ENCODE data around the gene PTPN1. TPM values are rescaled to one million over a fixed set of nuclear protein-coding genes. Genes with fewer than 3 reads are reported as not detected.
"Not testable (repeated sequence)": the region's sequence is repeated elsewhere in the genome, so short reads cannot be mapped to it uniquely, and the experiment has no call there.

PTPN1 gene
- total RNA-seq, 2 donors from 2014 or later = 33.2 to 37.9 TPM

GRCh38 chr20:50501972-50502745 is 8.0 kb upstream of the PTPN1 start:
- no peaks in the 10 kb centered on the region for H3K4me1 ChIP-seq
- H3K36me3 ChIP-seq = no peaks in the 10 kb centered on the region
- DNase-seq = no peak
- intact Hi-C loops (cut with DNase I) = no loop called here
- peak overlapping the region; percentile 34 for H3K27ac ChIP-seq
- peak overlapping the region in 1 of 2 donors; percentile 46 for H3K9ac ChIP-seq (ENCODE audit: low read depth in 2 of 2, low read length in 2 of 2)
- no peak overlapping the region for H3K4me3 ChIP-seq
- no peaks in the 10 kb centered on the region for H3K27me3 ChIP-seq
- no peak for TF ChIP-seq CTCF (IDR thresholded peaks at IDR 0.05)
- no peaks in the 10 kb centered on the region for H3K9me3 ChIP-seq

- no peaks in the 10 kb centered on the region for H3K27me3 ChIP-seq
- no peak for DNase-seq
- intact Hi-C loops (cut with DNase I) = no loop called here
- peak overlapping the region; percentile 34 for H3K27ac ChIP-seq
- no peak overlapping the region for H3K4me3 ChIP-seq
- no peaks in the 10 kb centered on the region for H3K4me1 ChIP-seq
- TF ChIP-seq CTCF (IDR thresholded peaks at IDR 0.05) = no peak
- H3K9me3 ChIP-seq = no peaks in the 10 kb centered on the region
- H3K36me3 ChIP-seq = no peaks in the 10 kb centered on the region
- no peak overlapping the region for H3K9ac ChIP-seq (ENCODE audit: low read depth in 2 of 2, low read length in 2 of 2)
Observed at GRCh38 chr20:50504231-50504823, 5.9 kb upstream of the PTPN1 start.

GRCh38 chr20:50506270-50506579 is 4.0 kb upstream of the PTPN1 start:
- no peaks in the 10 kb centered on the region for H3K27me3 ChIP-seq
- no peak overlapping the region for H3K27ac ChIP-seq
- no peak for DNase-seq
- no peaks in the 10 kb centered on the region for H3K36me3 ChIP-seq
- no peak for TF ChIP-seq CTCF (IDR thresholded peaks at IDR 0.05)
- no peaks in the 10 kb centered on the region for H3K4me1 ChIP-seq
- intact Hi-C loops (cut with DNase I) = no loop called here
- H3K9ac ChIP-seq (ENCODE audit: low read depth in 2 of 2, low read length in 2 of 2) = no peak overlapping the region
- no peak overlapping the region for H3K4me3 ChIP-seq
- H3K9me3 ChIP-seq = no peaks in the 10 kb centered on the region

GRCh38 chr20:50507745-50508144 is 2.4 kb upstream of the PTPN1 start:
- H3K4me1 ChIP-seq; DNase-seq; H3K27me3 ChIP-seq; H3K27ac ChIP-seq; H3K9ac ChIP-seq (ENCODE audit: low read depth in 2 of 2, low read length in 2 of 2); H3K4me3 ChIP-seq; H3K9me3 ChIP-seq; H3K36me3 ChIP-seq; intact Hi-C loops (cut with DNase I): not testable (repeated sequence)

- Histone ChIP-seq H3K27ac (no peak overlapping the region), H3K4me3 (no peak overlapping the region), H3K27me3 (no peaks in the 10 kb centered on the region), H3K36me3 (no peaks in the 10 kb centered on the region), H3K9me3 (no peaks in the 10 kb centered on the region), H3K4me1 (no peaks in the 10 kb centered on the region), H3K9ac (ENCODE audit: low read depth in 2 of 2, low read length in 2 of 2) (no peak overlapping the region)
- no peak for DNase-seq
- TF ChIP-seq CTCF (IDR thresholded peaks at IDR 0.05) = no peak
- intact Hi-C loops (cut with DNase I) = no loop called here
Observed at GRCh38 chr20:50508171-50508755, 1.9 kb upstream of the PTPN1 start.

Data from colonic mucosa (tissue), 4 donors.